Neural progenitor cell (in vitro differentiated cells): ENCODE measurements around the gene SUPT3H.

Experiments
- CTCF ChIP-seq: fragments of 200-600 bp; sonication (generic); IDR thresholded peaks from 2 replicates; pipeline ENCODE4 v1.5.1; 2017; ENCODE audit warnings: antibody characterized with exemption, mild to moderate bottlenecking
- EZH2 ChIP-seq: fragments of 200-600 bp; sonication (generic); IDR thresholded peaks from 2 replicates; pipeline ENCODE4 v1.6.1; 2017; ENCODE audit warnings: antibody characterized with exemption, mild to moderate bottlenecking, moderate library complexity
- EZH2phosphoT487 ChIP-seq: fragments of 200-600 bp; sonication (generic); IDR thresholded peaks from 2 replicates; pipeline ENCODE4 v1.6.1; 2017; ENCODE audit warnings: antibody characterized with exemption

- TF ChIP-seq EZH2phosphoT487 (no peak), CTCF (no peak), EZH2 (no peak)
Observed at GRCh38 chr6:45081634-45082033, 296.1 kb downstream of the SUPT3H start.
